ENCODE measurements around the gene MIS18BP1.

Gene MIS18BP1

DNA sequence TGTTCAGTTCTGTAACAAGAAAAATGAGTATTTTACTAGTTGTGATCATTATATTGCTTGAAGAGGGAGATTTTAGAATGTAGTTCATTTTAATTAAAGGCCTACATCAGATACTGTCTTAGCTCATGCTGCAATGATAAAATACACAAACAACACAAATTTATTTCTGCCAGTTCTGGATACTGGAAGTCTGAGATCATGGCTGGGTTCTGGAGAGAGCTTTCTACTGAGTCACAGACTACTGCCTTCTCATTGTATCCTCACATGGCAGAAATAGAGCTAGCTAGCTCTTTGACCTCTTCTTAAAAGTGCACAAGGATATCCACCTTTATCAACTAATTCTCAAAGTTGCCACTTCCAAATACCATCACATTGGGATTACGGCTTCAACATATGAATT is 53.8 kb downstream of the MIS18BP1 start:
- H3K9ac ChIP-seq (ENCODE audit: low read length), result no peak overlapping the region
- H3K4me1 ChIP-seq (ENCODE audit: control insufficient read depth, low read depth, low read length), result no peaks in the 10 kb centered on the region
- no peak overlapping the region for H3K27ac ChIP-seq (ENCODE audit: low read depth, low read length)
- no peak overlapping the region for H4K8ac ChIP-seq (ENCODE audit: low read depth, low read length)
- H4K5ac ChIP-seq (ENCODE audit: low read length), result no peak overlapping the region
- no peak overlapping the region for H2BK120ac ChIP-seq (ENCODE audit: low read depth, low read length)
- no peaks in the 10 kb centered on the region for H3K36me3 ChIP-seq (ENCODE audit: control insufficient read depth, insufficient read depth, low read length)
- H3K56ac ChIP-seq (ENCODE audit: low read length), result no peak overlapping the region
- H3K23ac ChIP-seq (ENCODE audit: low read length), result no peak overlapping the region
- no peak for DNase-seq
- H2BK5ac ChIP-seq (ENCODE audit: low read length), result no peak overlapping the region
- no peaks in the 10 kb centered on the region for H3K79me1 ChIP-seq (ENCODE audit: low read length)
- no peaks in the 10 kb centered on the region for H3K27me3 ChIP-seq (ENCODE audit: insufficient read depth, low read length, poor library complexity)
- WGBS (ENCODE audit: extremely low coverage, insufficient coverage, low lambda C conversion rate), result no CpG with 5 or more reads among the region's 1 CpG
- H3K18ac ChIP-seq (ENCODE audit: low read length), result no peak overlapping the region
- H2AK5ac ChIP-seq (ENCODE audit: low read length), result no peak overlapping the region
- H3K4me3 ChIP-seq (ENCODE audit: low read length), result no peak overlapping the region
- no peak overlapping the region for H3K4ac ChIP-seq (ENCODE audit: low read depth, low read length)
- H3K4me2 ChIP-seq (ENCODE audit: low read length), result no peak overlapping the region
- H2BK15ac ChIP-seq (replicated peaks; ENCODE audit: low read depth), result no peak overlapping the region
- H3K79me2 ChIP-seq (ENCODE audit: control insufficient read depth, insufficient read depth, low read length), result no peaks in the 10 kb centered on the region

DNA sequence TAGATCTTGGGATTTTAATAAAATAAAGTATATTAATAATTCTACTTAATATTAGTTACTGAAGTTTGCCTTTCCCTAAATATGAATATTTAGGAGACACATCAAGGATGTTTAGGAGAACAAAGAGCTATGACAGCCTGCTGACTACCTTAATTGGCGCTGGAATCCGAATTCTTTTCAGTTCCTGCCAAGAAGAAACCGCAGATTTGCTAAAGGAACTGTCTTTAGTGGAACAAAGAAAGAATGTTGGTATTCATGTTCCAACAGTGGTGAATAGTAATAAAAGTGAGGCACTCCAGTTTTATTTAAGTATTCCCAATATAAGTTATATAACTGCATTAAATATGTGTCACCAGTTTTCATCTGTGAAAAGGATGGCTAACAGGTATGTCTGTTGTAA is 54.5 kb downstream of the MIS18BP1 start:
- Histone ChIP-seq H3K18ac (ENCODE audit: low read length) (no peak overlapping the region), H3K56ac (ENCODE audit: low read length) (no peak overlapping the region), H3K4ac (ENCODE audit: low read depth, low read length) (no peak overlapping the region), H3K4me1 (ENCODE audit: control insufficient read depth, low read depth, low read length) (no peaks in the 10 kb centered on the region), H3K4me2 (ENCODE audit: low read length) (no peak overlapping the region), H2BK120ac (ENCODE audit: low read depth, low read length) (no peak overlapping the region), H3K23ac (ENCODE audit: low read length) (no peak overlapping the region), H3K27ac (ENCODE audit: low read depth, low read length) (no peak overlapping the region), H2BK5ac (ENCODE audit: low read length) (no peak overlapping the region), H3K9ac (ENCODE audit: low read length) (no peak overlapping the region), H3K79me2 (ENCODE audit: control insufficient read depth, insufficient read depth, low read length) (no peaks in the 10 kb centered on the region), H4K5ac (ENCODE audit: low read length) (no peak overlapping the region), H2BK15ac (replicated peaks; ENCODE audit: low read depth) (no peak overlapping the region), H3K4me3 (ENCODE audit: low read length) (no peak overlapping the region), H3K79me1 (ENCODE audit: low read length) (no peaks in the 10 kb centered on the region), H3K27me3 (ENCODE audit: insufficient read depth, low read length, poor library complexity) (no peaks in the 10 kb centered on the region), H3K36me3 (ENCODE audit: control insufficient read depth, insufficient read depth, low read length) (no peaks in the 10 kb centered on the region), H4K8ac (ENCODE audit: low read depth, low read length) (no peak overlapping the region), H2AK5ac (ENCODE audit: low read length) (no peak overlapping the region)
- WGBS (ENCODE audit: extremely low coverage, insufficient coverage, low lambda C conversion rate), result no CpG with 5 or more reads among the region's 3 CpGs
- no peak for DNase-seq

GRCh38 chr14:45194964-45195363 is 58.0 kb downstream of the MIS18BP1 start:
- H4K5ac ChIP-seq (ENCODE audit: low read length), result no peak overlapping the region
- no peak overlapping the region for H2AK5ac ChIP-seq (ENCODE audit: low read length)
- H2BK15ac ChIP-seq (replicated peaks; ENCODE audit: low read depth), result no peak overlapping the region
- H3K9ac ChIP-seq (ENCODE audit: low read length), result no peak overlapping the region
- no CpG with 5 or more reads among the region's 4 CpGs for WGBS (ENCODE audit: extremely low coverage, insufficient coverage, low lambda C conversion rate)
- no peak overlapping the region for H3K56ac ChIP-seq (ENCODE audit: low read length)
- no peak overlapping the region for H3K4me2 ChIP-seq (ENCODE audit: low read length)
- H3K4me1 ChIP-seq (ENCODE audit: control insufficient read depth, low read depth, low read length), result no peaks in the 10 kb centered on the region
- no peak overlapping the region for H2BK120ac ChIP-seq (ENCODE audit: low read depth, low read length)
- no peaks in the 10 kb centered on the region for H3K36me3 ChIP-seq (ENCODE audit: control insufficient read depth, insufficient read depth, low read length)
- H3K79me1 ChIP-seq (ENCODE audit: low read length), result peaks cover 2% of the 10 kb centered on the region
- no peaks in the 10 kb centered on the region for H3K27me3 ChIP-seq (ENCODE audit: insufficient read depth, low read length, poor library complexity)
- no peak overlapping the region for H3K4me3 ChIP-seq (ENCODE audit: low read length)
- no peak for DNase-seq
- H2BK5ac ChIP-seq (ENCODE audit: low read length), result no peak overlapping the region
- no peaks in the 10 kb centered on the region for H3K79me2 ChIP-seq (ENCODE audit: control insufficient read depth, insufficient read depth, low read length)
- H3K4ac ChIP-seq (ENCODE audit: low read depth, low read length), result no peak overlapping the region
- H4K8ac ChIP-seq (ENCODE audit: low read depth, low read length), result no peak overlapping the region
- no peak overlapping the region for H3K27ac ChIP-seq (ENCODE audit: low read depth, low read length)
- H3K23ac ChIP-seq (ENCODE audit: low read length), result no peak overlapping the region
- H3K18ac ChIP-seq (ENCODE audit: low read length), result no peak overlapping the region

DNA sequence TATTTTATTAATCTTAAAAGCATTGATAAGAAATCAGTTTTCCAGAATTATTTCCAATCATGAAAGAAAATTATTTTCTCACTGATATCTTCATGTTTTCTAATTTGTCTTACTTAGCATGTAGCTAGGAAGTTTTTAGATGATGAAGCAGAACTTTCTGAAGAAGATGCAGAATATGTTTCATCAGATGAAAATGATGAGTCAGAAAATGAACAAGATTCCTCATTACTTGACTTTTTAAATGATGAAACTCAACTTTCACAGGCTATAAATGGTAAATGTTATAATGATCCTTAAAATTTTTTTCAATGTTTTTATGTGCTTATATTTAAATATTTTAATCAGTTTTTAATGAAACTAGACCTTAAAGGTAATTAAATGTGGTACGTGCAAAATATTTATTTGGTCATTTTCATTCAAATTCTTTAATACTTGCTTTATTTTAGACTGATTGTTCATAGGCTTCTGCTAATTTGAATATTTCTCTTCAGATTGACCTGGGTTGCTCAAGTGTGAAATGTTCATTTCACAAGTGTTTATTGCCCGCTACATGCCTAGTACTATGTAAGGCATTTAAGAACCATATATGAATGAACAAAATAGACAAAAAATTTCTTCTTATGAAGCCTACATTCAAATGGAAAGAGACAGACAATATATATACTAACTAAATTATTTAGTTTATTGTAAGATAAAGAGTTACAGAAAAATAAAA is 67.7 kb downstream of the MIS18BP1 start:
- no peak overlapping the region for H3K56ac ChIP-seq (ENCODE audit: low read length)
- no peak overlapping the region for H4K8ac ChIP-seq (ENCODE audit: low read depth, low read length)
- no peak overlapping the region for H2BK120ac ChIP-seq (ENCODE audit: low read depth, low read length)
- no peak overlapping the region for H3K23ac ChIP-seq (ENCODE audit: low read length)
- H3K18ac ChIP-seq (ENCODE audit: low read length), result no peak overlapping the region
- no peak overlapping the region for H3K9ac ChIP-seq (ENCODE audit: low read length)
- no peak overlapping the region for H3K4me2 ChIP-seq (ENCODE audit: low read length)
- no CpG with 5 or more reads among the region's 2 CpGs for WGBS (ENCODE audit: extremely low coverage, insufficient coverage, low lambda C conversion rate)
- no peak overlapping the region for H2BK15ac ChIP-seq (replicated peaks; ENCODE audit: low read depth)
- H3K36me3 ChIP-seq (ENCODE audit: control insufficient read depth, insufficient read depth, low read length), result no peaks in the 10 kb centered on the region
- no peak overlapping the region for H2BK5ac ChIP-seq (ENCODE audit: low read length)
- no peak overlapping the region for H3K4me3 ChIP-seq (ENCODE audit: low read length)
- H4K5ac ChIP-seq (ENCODE audit: low read length), result no peak overlapping the region
- no peak overlapping the region for H2AK5ac ChIP-seq (ENCODE audit: low read length)
- DNase-seq, result no peak
- H3K79me2 ChIP-seq (ENCODE audit: control insufficient read depth, insufficient read depth, low read length), result no peaks in the 10 kb centered on the region
- H3K79me1 ChIP-seq (ENCODE audit: low read length), result no peaks in the 10 kb centered on the region
- no peaks in the 10 kb centered on the region for H3K4me1 ChIP-seq (ENCODE audit: control insufficient read depth, low read depth, low read length)
- no peak overlapping the region for H3K4ac ChIP-seq (ENCODE audit: low read depth, low read length)
- no peaks in the 10 kb centered on the region for H3K27me3 ChIP-seq (ENCODE audit: insufficient read depth, low read length, poor library complexity)
- no peak overlapping the region for H3K27ac ChIP-seq (ENCODE audit: low read depth, low read length)

DNA sequence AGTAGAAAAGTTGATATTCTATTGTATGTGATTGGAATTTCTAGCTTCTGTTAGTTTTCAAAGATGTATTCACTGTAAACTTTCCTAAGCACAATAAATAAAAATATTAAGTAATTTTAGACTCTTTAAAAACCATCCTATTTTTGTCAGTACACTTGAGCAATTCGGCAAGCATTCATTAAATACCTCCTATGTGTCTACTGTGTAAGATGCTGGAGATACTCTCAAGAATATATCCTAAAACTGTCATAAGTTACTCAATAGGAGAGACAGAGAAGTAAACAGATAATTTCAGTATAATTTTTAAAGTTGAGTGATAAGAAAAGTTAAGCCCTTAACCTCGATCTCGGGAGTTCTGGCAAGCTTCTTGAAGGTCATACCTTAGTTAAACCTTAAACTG is 71.2 kb downstream of the MIS18BP1 start:
- no peaks in the 10 kb centered on the region for H3K79me1 ChIP-seq (ENCODE audit: low read length)
- H3K27ac ChIP-seq (ENCODE audit: low read depth, low read length), result no peak overlapping the region
- no peak for DNase-seq
- no peak overlapping the region for H2BK15ac ChIP-seq (replicated peaks; ENCODE audit: low read depth)
- H3K79me2 ChIP-seq (ENCODE audit: control insufficient read depth, insufficient read depth, low read length), result no peaks in the 10 kb centered on the region
- no peak overlapping the region for H3K4ac ChIP-seq (ENCODE audit: low read depth, low read length)
- no peak overlapping the region for H2BK120ac ChIP-seq (ENCODE audit: low read depth, low read length)
- no peak overlapping the region for H3K9ac ChIP-seq (ENCODE audit: low read length)
- no peak overlapping the region for H4K8ac ChIP-seq (ENCODE audit: low read depth, low read length)
- no peak overlapping the region for H3K4me3 ChIP-seq (ENCODE audit: low read length)
- no peak overlapping the region for H2BK5ac ChIP-seq (ENCODE audit: low read length)
- H3K23ac ChIP-seq (ENCODE audit: low read length), result no peak overlapping the region
- no peak overlapping the region for H2AK5ac ChIP-seq (ENCODE audit: low read length)
- H3K27me3 ChIP-seq (ENCODE audit: insufficient read depth, low read length, poor library complexity), result no peaks in the 10 kb centered on the region
- no peak overlapping the region for H3K18ac ChIP-seq (ENCODE audit: low read length)
- H3K4me1 ChIP-seq (ENCODE audit: control insufficient read depth, low read depth, low read length), result no peaks in the 10 kb centered on the region
- H3K4me2 ChIP-seq (ENCODE audit: low read length), result no peak overlapping the region
- no peak overlapping the region for H4K5ac ChIP-seq (ENCODE audit: low read length)
- H3K56ac ChIP-seq (ENCODE audit: low read length), result no peak overlapping the region
- H3K36me3 ChIP-seq (ENCODE audit: control insufficient read depth, insufficient read depth, low read length), result no peaks in the 10 kb centered on the region
- no CpG with 5 or more reads among the region's 3 CpGs for WGBS (ENCODE audit: extremely low coverage, insufficient coverage, low lambda C conversion rate)

DNA sequence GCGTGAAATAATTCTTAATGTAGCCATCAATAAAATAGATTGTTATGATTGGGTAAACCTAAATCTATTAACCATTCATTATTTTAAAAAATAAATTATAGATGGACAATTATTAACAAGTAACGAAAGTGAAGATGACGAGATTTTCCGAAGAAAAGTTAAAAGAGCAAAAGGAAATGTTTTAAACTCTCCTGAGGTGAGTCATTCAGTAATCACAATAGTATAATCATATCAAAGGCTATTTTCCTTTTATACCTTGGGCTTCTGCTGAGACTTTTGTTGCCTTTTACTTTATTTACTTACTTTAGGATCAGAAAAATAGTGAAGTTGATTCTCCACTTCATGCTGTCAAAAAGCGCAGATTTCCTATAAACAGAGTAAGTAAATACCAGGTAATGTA is 71.7 kb downstream of the MIS18BP1 start:
- H3K27ac ChIP-seq (ENCODE audit: low read depth, low read length), result no peak overlapping the region
- H3K4me3 ChIP-seq (ENCODE audit: low read length), result no peak overlapping the region
- H3K79me1 ChIP-seq (ENCODE audit: low read length), result no peaks in the 10 kb centered on the region
- no peak overlapping the region for H3K4me2 ChIP-seq (ENCODE audit: low read length)
- no peak overlapping the region for H3K23ac ChIP-seq (ENCODE audit: low read length)
- DNase-seq, result no peak
- H3K79me2 ChIP-seq (ENCODE audit: control insufficient read depth, insufficient read depth, low read length), result no peaks in the 10 kb centered on the region
- H2AK5ac ChIP-seq (ENCODE audit: low read length), result no peak overlapping the region
- H2BK15ac ChIP-seq (replicated peaks; ENCODE audit: low read depth), result no peak overlapping the region
- no peaks in the 10 kb centered on the region for H3K36me3 ChIP-seq (ENCODE audit: control insufficient read depth, insufficient read depth, low read length)
- no peak overlapping the region for H3K4ac ChIP-seq (ENCODE audit: low read depth, low read length)
- no peak overlapping the region for H2BK5ac ChIP-seq (ENCODE audit: low read length)
- H4K5ac ChIP-seq (ENCODE audit: low read length), result no peak overlapping the region
- no peak overlapping the region for H2BK120ac ChIP-seq (ENCODE audit: low read depth, low read length)
- H3K18ac ChIP-seq (ENCODE audit: low read length), result no peak overlapping the region
- no peak overlapping the region for H3K56ac ChIP-seq (ENCODE audit: low read length)
- 100% methylated on average over 1 of the region's 5 CpGs for WGBS (ENCODE audit: extremely low coverage, insufficient coverage, low lambda C conversion rate)
- H3K9ac ChIP-seq (ENCODE audit: low read length), result no peak overlapping the region
- H3K4me1 ChIP-seq (ENCODE audit: control insufficient read depth, low read depth, low read length), result no peaks in the 10 kb centered on the region
- H3K27me3 ChIP-seq (ENCODE audit: insufficient read depth, low read length, poor library complexity), result no peaks in the 10 kb centered on the region
- H4K8ac ChIP-seq (ENCODE audit: low read depth, low read length), result no peak overlapping the region

All from mesendoderm (in vitro differentiated cells).